ENCODE data around the gene CRYBB2.
"Not testable (repeated sequence)": the region's sequence is repeated elsewhere in the genome, so short reads cannot be mapped to it uniquely, and the experiment has no call there.

Gene CRYBB2

DNA sequence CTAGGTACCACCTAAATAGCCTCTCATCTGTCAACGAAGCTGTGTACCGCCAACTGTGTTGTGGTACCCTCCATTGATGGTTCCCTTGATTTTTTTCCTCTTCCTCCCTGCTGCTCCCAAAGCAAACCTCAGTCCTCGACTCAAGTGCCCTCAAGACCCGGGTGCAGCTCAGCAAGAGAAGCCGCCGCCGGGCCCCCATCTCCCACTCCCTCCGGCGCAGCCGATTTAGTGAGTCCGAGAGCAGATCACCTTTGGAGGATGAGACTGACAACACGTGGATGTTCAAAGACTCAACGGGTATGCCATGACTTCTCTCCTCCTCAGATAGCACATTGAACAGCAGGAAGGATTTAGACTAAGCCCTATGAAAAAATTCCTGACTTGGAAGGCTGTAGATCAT lies 42.2 kb upstream of the CRYBB2 start:
- no peak for DNase-seq (ENCODE audit: low read depth)

DNA sequence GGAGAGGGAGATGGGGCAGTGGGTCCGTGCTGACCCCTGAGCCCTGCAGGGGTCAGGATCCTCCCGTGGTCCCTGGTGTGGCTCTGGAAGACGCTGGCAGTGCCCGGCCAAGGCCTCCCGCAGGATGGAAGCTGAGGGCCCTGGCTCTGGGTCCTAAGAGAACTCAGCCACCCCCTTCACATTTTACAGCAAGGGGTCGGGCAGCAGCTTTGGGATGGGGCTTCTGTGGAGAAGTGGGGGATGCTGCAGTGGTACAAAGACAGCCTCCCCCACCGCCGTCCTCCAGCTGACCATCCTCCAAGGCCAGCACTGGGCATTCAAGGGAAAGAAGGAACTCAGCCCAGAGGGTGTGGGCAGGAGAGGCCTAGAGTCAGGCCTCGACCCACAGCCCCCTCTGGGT lies 41.5 kb upstream of the CRYBB2 start:
- DNase-seq (ENCODE audit: low read depth): no peak
- H3K4me3 ChIP-seq (ENCODE audit: low read length): no peak overlapping the region
- TF ChIP-seq, protein P1, sequence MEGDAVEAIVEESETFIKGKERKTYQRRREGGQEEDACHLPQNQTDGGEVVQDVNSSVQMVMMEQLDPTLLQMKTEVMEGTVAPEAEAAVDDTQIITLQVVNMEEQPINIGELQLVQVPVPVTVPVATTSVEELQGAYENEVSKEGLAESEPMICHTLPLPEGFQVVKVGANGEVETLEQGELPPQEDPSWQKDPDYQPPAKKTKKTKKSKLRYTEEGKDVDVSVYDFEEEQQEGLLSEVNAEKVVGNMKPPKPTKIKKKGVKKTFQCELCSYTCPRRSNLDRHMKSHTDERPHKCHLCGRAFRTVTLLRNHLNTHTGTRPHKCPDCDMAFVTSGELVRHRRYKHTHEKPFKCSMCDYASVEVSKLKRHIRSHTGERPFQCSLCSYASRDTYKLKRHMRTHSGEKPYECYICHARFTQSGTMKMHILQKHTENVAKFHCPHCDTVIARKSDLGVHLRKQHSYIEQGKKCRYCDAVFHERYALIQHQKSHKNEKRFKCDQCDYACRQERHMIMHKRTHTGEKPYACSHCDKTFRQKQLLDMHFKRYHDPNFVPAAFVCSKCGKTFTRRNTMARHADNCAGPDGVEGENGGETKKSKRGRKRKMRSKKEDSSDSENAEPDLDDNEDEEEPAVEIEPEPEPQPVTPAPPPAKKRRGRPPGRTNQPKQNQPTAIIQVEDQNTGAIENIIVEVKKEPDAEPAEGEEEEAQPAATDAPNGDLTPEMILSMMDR (conservative IDR thresholded peaks at IDR 0.05; ENCODE audit: low read length): no peak

More for the DNA sequence above, 42.2 kb upstream of the CRYBB2 start:
- TF ChIP-seq, protein P1 (conservative IDR thresholded peaks at IDR 0.05; ENCODE audit: low read length): no peak
- no peak overlapping the region for H3K4me3 ChIP-seq (ENCODE audit: low read length)

DNA sequence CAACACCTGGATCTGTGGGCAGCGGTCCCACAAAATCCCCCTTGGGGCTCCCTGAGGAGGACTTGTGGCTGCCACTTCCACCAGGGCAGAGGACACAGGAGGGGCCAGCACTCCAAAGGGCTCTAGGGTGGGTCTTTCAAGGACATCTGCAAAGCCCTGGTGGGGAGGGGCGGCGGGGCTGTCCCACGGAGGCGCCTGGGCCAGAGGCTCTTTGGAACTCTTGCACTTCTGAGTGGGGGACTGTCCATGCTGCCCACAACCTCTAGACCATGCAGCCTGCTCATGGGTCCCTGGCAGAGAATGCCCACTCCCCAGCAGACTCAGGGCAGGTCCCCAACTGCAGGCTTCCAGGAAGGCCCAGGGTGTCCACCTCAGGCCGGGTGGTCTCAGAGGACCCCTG lies 41.1 kb upstream of the CRYBB2 start:
- not testable (repeated sequence) for DNase-seq (ENCODE audit: low read depth); H3K4me3 ChIP-seq (ENCODE audit: low read length)

DNA sequence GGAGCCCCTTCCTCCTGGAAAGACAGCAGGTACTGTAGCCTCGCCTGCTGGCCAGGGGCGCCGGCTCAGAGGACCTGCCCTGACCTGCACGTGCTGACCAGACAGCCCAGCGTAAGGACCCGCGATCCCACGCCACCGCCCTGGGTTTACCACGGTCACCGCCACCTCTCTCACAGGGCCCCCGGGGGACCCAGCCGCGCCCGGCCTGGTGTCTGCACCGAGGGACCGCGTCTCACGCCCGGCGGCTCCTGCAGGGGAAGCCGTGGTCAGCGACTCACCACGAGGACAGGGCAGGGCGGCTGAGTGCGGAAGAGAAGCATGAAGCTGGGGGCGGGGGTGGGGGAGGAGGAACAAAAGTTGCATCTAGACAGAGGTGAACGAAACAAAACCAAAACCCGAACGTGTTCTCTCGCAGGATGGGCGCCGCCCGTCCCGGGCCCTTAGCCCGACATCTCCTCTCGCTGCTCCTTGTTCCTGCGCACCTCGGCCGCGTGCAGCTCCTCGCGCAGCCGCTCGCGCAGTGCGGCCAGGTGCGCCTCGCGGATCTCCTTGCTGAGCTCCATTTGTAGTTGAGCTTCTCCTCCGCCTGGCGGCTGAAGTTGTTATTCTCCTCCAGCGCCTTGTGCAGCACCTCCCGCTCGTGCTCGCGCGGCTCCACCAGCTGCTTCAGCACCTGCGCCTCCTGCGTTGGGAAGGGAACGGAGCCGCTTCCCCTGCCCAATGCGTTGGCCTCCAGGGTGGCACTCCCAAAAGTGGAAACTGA lies 40.4 kb upstream of the CRYBB2 start:
- H3K4me3 ChIP-seq (ENCODE audit: low read length); DNase-seq (ENCODE audit: low read depth): not testable (repeated sequence)

DNA sequence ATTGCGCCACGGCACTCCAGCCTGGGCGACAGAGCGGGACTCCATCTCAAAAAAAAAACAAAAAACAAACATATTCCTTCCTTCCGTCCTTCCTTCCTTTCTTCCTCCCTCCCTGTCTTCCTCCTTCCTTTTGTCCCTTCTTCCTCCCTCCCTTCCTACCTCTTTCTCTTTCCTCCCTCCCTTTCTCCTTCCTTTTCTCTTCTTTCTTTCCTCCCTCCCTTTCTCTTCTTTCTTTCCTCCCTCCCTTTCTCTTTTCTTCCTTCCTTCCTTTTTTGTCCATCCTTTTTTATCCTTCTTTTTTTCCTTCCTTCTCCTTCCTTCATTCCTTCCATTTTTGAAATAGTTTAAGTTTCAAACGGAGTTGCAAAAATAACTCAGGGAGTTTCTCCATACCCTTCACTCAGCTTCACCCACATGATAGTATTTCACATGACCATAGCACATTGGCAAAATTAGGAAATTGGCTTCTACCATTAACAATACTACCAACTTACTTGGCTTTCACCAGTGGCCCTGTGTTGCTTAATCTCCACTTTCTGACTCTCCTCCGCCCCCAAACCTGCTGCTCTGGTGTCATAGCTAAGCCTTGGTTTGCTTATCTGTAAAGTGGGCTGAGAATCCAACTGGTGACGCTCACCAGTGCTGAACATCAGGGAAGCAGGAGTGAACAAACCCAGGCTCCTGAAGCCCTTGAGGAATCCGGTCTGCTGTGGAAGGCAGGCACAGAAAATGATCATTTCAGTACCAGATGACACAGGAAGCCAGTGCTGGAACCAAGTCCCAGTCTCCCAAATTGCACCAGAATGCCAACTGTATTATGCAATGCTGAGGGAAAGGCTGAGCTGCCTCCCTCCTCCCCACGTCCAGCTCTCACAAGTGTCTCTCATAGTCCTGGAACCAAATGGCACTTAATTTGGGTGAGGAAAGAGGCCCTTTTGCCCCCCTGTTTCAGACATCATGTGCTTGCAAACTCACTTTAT lies 37.0 kb upstream of the CRYBB2 start:
- TF ChIP-seq, protein P1 (conservative IDR thresholded peaks at IDR 0.05; ENCODE audit: low read length): no peak
- no peak overlapping the region for H3K4me3 ChIP-seq (ENCODE audit: low read length)
- DNase-seq (ENCODE audit: low read depth): peak; percentile 12

DNA sequence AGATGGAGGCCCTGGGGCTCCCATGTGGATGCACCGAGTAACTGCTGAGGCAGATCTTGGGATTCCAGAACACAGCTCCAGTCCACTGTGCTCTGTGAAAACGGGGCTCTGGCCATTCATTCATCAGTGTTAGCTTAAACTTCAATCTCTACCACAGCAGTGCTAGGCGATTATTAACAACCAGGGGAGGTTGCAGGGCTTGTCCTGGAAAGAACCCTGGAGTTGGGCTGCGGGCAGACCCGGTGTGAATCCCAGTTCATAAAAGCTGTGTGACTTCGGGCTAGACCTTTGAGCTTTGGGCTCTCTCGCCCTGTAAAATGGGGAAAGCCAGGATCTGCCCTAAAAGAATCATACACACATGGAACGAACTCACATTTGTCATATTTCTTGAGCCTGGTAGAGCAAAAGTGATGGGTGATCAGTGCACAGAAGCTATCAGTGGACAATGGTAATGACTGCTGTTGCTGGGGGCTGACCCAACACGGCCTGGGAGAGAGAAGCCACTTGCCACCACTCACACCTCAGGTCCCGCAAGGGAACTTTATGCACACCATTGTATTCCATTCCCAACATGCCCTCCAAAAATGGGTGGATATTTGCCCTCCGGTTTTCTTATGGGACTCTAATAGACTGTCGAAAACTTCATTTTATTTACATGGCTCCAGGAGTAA lies 35.4 kb upstream of the CRYBB2 start:
- DNase-seq (ENCODE audit: low read depth): no peak
- TF ChIP-seq, protein P1 (conservative IDR thresholded peaks at IDR 0.05; ENCODE audit: low read length): no peak
- no peak overlapping the region for H3K4me3 ChIP-seq (ENCODE audit: low read length)

DNA sequence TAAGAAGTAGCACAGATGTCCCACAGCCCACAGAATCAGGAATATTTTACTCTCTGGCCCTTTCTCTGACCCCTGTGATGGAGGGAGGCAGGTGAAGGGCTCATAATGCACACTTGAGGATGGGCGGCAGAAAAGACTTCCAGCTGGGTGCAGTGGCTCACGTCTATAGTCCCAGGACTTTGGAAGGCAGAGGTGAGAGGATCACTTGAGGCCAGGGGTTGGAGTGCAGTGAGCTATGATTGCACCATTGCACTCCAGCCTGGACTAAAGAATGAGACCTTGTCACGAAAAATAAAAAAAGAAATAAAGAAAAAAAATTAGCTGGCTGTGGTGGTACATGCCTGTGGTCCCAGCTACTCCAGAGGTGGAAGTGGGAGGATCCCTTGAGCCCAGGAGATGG lies 33.3 kb upstream of the CRYBB2 start:
- DNase-seq (ENCODE audit: low read depth): no peak
- TF ChIP-seq, protein P1 (conservative IDR thresholded peaks at IDR 0.05; ENCODE audit: low read length): no peak
- no peak overlapping the region for H3K4me3 ChIP-seq (ENCODE audit: low read length)

Measured in AG10803 (cell line).